HepG2 (cell line): ENCODE results near the gene H2AZ1. TPM values are rescaled to one million over a fixed set of nuclear protein-coding genes. Genes with fewer than 3 reads are reported as not detected.

Experiments used
- AKAP8 ChIP-seq: sonication (generic); formaldehyde crosslinking; IDR thresholded peaks from 2 replicates; pipeline ENCODE4 v1.5.1; 2020; ENCODE audit warnings: mild to moderate bottlenecking, missing genetic modification reagents
- ARID2 ChIP-seq: sonication (generic); formaldehyde crosslinking; IDR thresholded peaks from 2 replicates; pipeline ENCODE4 v1.8.1; 2022; ENCODE audit warnings: mild to moderate bottlenecking, missing genetic modification reagents, borderline replicate concordance
- ATF6 ChIP-seq: sonication (generic); formaldehyde crosslinking; conservative IDR thresholded peaks from 2 replicates; pipeline ENCODE4 v1.4.0; 2020; ENCODE audit warnings: missing genetic modification reagents
- ATRX ChIP-seq: sonication (generic); formaldehyde crosslinking; IDR thresholded peaks from 2 replicates; pipeline ENCODE4 v1.4.0; 2020; ENCODE audit warnings: missing genetic modification reagents, borderline replicate concordance
- BCL3 ChIP-seq: sonication (generic); formaldehyde crosslinking; IDR thresholded peaks from 2 replicates; pipeline ENCODE4 v1.5.1; 2020; ENCODE audit warnings: mild to moderate bottlenecking, missing genetic modification reagents, moderate library complexity
- CBX2 ChIP-seq, 2 experiments: fragments of 200-600 bp in 1 of 2; sonication (generic); formaldehyde crosslinking in 1 of 2; IDR thresholded peaks; 2 replicates each; pipeline versions ENCODE4 v1.7.0 to v1.8.1; 2018 to 2022; ENCODE audit warnings: low read depth in 2 of 2, low read length in 1 of 2, mild to moderate bottlenecking in 1 of 2, missing genetic modification reagents in 1 of 2
- PAWR ChIP-seq: sonication (generic); formaldehyde crosslinking; IDR thresholded peaks from 2 replicates; pipeline ENCODE4 v1.4.0; 2020; ENCODE audit warnings: missing genetic modification reagents, mild to moderate bottlenecking, borderline replicate concordance
- PHF21A ChIP-seq: sonication (generic); formaldehyde crosslinking; IDR thresholded peaks from 2 replicates; pipeline ENCODE4 v1.5.0; 2020; ENCODE audit warnings: mild to moderate bottlenecking, missing genetic modification reagents
- YEATS2 ChIP-seq: sonication (generic); formaldehyde crosslinking; IDR thresholded peaks from 2 replicates; pipeline ENCODE4 v1.4.0; 2020; ENCODE audit warnings: missing genetic modification reagents, borderline replicate concordance
- ZBTB1 ChIP-seq: sonication (generic); formaldehyde crosslinking; IDR thresholded peaks from 2 replicates; pipeline ENCODE4 v1.4.0; 2020; ENCODE audit warnings: missing genetic modification reagents, borderline replicate concordance
- ZBTB37 ChIP-seq: sonication (generic); formaldehyde crosslinking; IDR thresholded peaks from 2 replicates; pipeline ENCODE4 v1.4.0; 2020; ENCODE audit warnings: mild to moderate bottlenecking, missing genetic modification reagents
- ZNF350 ChIP-seq: sonication (generic); formaldehyde crosslinking; IDR thresholded peaks from 2 replicates; pipeline ENCODE4 v1.4.0; 2020; ENCODE audit warnings: mild to moderate bottlenecking, low read depth, missing genetic modification reagents, borderline replicate concordance
- ZSCAN22 ChIP-seq: sonication (generic); formaldehyde crosslinking; IDR thresholded peaks from 2 replicates; pipeline ENCODE4 v1.4.0; 2020; ENCODE audit warnings: mild to moderate bottlenecking, missing genetic modification reagents
- polyA plus RNA-seq, 8 experiments: library from polyadenylated mRNA; depleted of rRNA in 3 of 8; stranded (reverse) in 7 of 8; unstranded in 1 of 8; fragments of >200 nt; fragmentation: Illumina TruSeq in 4 of 8; extraction: Trizol in 4 of 8; gene quantifications; 2 replicates each; pipeline versions ENCODE4 v1.2.1 to v1.2.3, GENCODE V29; 2011 to 2016; ENCODE audit warnings: low read depth in 4 of 8, missing spikeins in 1 of 8, mixed read lengths in 1 of 8; ENCODE audit not compliant: insufficient read depth in 1 of 8
- total RNA-seq, 5 experiments: library from RNA; depleted of rRNA; stranded (reverse); fragments of >200 nt; fragmentation: Illumina TruSeq; extraction: Trizol; gene quantifications; 2 replicates each; pipeline ENCODE4 v1.2.3, GENCODE V29; 2016; ENCODE audit warnings: low read depth in 1 of 5
- TF ChIP-seq, protein P1 (sequence below): sonication (generic); formaldehyde crosslinking; IDR thresholded peaks from 2 replicates; pipeline ENCODE4 v1.4.0; 2020; ENCODE audit warnings: missing genetic modification reagents, borderline replicate concordance
- TF ChIP-seq, protein P2 (sequence below): sonication (generic); formaldehyde crosslinking; IDR thresholded peaks from 2 replicates; pipeline ENCODE4 v1.4.0; 2020; ENCODE audit warnings: missing genetic modification reagents
- TF ChIP-seq, protein P3 (sequence below): sonication (generic); formaldehyde crosslinking; conservative IDR thresholded peaks from 2 replicates; pipeline ENCODE4 v1.8.0; 2022; ENCODE audit warnings: mild to moderate bottlenecking, moderate library complexity, missing genetic modification reagents

H2AZ1 gene
- total and polyA plus RNA-seq, 2 of the 13 experiments (the other 11 are each of a cell fraction or from before 2014, with no cell fraction given), result 301 to 574 TPM

- peak; percentile 58; the same call in 1 of the 2 replicates for TF ChIP-seq PHF21A (CRISPR knock-in tag)
- TF ChIP-seq, protein P1, sequence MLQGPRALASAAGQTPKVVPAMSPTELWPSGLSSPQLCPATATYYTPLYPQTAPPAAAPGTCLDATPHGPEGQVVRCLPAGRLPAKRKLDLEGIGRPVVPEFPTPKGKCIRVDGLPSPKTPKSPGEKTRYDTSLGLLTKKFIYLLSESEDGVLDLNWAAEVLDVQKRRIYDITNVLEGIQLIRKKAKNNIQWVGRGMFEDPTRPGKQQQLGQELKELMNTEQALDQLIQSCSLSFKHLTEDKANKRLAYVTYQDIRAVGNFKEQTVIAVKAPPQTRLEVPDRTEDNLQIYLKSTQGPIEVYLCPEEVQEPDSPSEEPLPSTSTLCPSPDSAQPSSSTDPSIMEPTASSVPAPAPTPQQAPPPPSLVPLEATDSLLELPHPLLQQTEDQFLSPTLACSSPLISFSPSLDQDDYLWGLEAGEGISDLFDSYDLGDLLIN (CRISPR knock-in tag), result no peak
- TF ChIP-seq BCL3 (CRISPR knock-in tag), result no peak; the same call in 1 of the 2 replicates
- TF ChIP-seq, protein P2, sequence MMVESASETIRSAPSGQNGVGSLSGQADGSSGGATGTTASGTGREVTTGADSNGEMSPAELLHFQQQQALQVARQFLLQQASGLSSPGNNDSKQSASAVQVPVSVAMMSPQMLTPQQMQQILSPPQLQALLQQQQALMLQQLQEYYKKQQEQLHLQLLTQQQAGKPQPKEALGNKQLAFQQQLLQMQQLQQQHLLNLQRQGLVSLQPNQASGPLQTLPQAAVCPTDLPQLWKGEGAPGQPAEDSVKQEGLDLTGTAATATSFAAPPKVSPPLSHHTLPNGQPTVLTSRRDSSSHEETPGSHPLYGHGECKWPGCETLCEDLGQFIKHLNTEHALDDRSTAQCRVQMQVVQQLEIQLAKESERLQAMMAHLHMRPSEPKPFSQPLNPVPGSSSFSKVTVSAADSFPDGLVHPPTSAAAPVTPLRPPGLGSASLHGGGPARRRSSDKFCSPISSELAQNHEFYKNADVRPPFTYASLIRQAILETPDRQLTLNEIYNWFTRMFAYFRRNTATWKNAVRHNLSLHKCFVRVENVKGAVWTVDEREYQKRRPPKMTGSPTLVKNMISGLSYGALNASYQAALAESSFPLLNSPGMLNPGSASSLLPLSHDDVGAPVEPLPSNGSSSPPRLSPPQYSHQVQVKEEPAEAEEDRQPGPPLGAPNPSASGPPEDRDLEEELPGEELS, result peak; percentile 35; the same call in 1 of the 2 replicates
- TF ChIP-seq ATF6 (CRISPR knock-in tag), result no peak
- TF ChIP-seq YEATS2 (CRISPR knock-in tag), result 0 out of 2 replicates have a peak, but pooled peaks have one; percentile 20
- TF ChIP-seq ZSCAN22, result no peak
- no peak for TF ChIP-seq PAWR (CRISPR knock-in tag)
- TF ChIP-seq ARID2 (CRISPR knock-in tag), result no peak
- peak; percentile 97; the same call in 1 of the 2 replicates for TF ChIP-seq CBX2 (IDR thresholded peaks at IDR 0.05; ENCODE audit: low read depth, low read length)
- no peak for TF ChIP-seq CBX2 (CRISPR knock-in tag; IDR thresholded peaks at IDR 0.05; ENCODE audit: low read depth)
- TF ChIP-seq ZNF350, result peak; percentile 85
- TF ChIP-seq AKAP8 (CRISPR knock-in tag), result peak; percentile 69; the same call in 1 of the 2 replicates
- TF ChIP-seq ZBTB37 (CRISPR knock-in tag), result no peak
- no peak for TF ChIP-seq ATRX (CRISPR knock-in tag)
- TF ChIP-seq, protein P3, sequence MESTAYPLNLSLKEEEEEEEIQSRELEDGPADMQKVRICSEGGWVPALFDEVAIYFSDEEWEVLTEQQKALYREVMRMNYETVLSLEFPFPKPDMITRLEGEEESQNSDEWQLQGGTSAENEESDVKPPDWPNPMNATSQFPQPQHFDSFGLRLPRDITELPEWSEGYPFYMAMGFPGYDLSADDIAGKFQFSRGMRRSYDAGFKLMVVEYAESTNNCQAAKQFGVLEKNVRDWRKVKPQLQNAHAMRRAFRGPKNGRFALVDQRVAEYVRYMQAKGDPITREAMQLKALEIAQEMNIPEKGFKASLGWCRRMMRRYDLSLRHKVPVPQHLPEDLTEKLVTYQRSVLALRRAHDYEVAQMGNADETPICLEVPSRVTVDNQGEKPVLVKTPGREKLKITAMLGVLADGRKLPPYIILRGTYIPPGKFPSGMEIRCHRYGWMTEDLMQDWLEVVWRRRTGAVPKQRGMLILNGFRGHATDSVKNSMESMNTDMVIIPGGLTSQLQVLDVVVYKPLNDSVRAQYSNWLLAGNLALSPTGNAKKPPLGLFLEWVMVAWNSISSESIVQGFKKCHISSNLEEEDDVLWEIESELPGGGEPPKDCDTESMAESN (CRISPR knock-in tag), result peak; percentile 46; the same call in 1 of the 2 replicates
- no peak for TF ChIP-seq ZBTB1 (CRISPR knock-in tag)
Observed at GRCh38 chr4:99949034-99949998, 759 bp downstream of the H2AZ1 start (continued).
